Uterus (tissue), 4 donors: ENCODE measurements around the gene SLC39A11. TPM values are rescaled to one million over a fixed set of nuclear protein-coding genes. Genes with fewer than 3 reads are reported as not detected.
"Not testable (repeated sequence)": the region's sequence is repeated elsewhere in the genome, so short reads cannot be mapped to it uniquely, and the experiment has no call there.

ENCODE experiments used
- DNase-seq, 2 donors: peaks; one replicate each; pipeline ENCODE4 v3.0.0-alpha.2; 2019 to 2020
- H3K27ac ChIP-seq, 2 donors: fragments of 200-600 bp; sonication (generic); 1 replicate in 1 of 2; 2 replicates in 1 of 2; pipeline ENCODE4 v1.5.1; 2016 to 2018
- H3K27me3 ChIP-seq, 2 donors: fragments of 200-600 bp; sonication (generic); one replicate each; pipeline ENCODE4 v1.5.1; 2018 to 2019; ENCODE audit warnings: control low read depth in 1 of 2
- H3K36me3 ChIP-seq, 2 donors: fragments of 200-600 bp; sonication (generic); one replicate each; pipeline ENCODE4 v1.5.1; 2019; ENCODE audit warnings: control low read depth in 1 of 2
- H3K4me1 ChIP-seq, 2 donors: fragments of 200-600 bp; sonication (generic); one replicate each; pipeline ENCODE4 v1.5.1; 2018 to 2019; ENCODE audit warnings: control low read depth in 1 of 2
- H3K4me3 ChIP-seq, 2 donors: fragments of 200-600 bp; sonication (generic); 1 replicate in 1 of 2; 2 replicates in 1 of 2; pipeline ENCODE4 v1.5.1; 2018 to 2019; ENCODE audit warnings: mild to moderate bottlenecking in 1 of 2
- H3K9me3 ChIP-seq, 2 donors: fragments of 200-600 bp; sonication (generic); one replicate each; pipeline ENCODE4 v1.5.1; 2019; ENCODE audit warnings: control low read depth in 1 of 2
- CTCF ChIP-seq, 4 experiments: fragments of 200-600 bp in 2 of 4; fragments of 450-650 bp in 2 of 4; sonication (generic) in 2 of 4; IDR thresholded peaks; one replicate each; pipeline ENCODE4 v1.5.1; 2016 to 2019; ENCODE audit warnings: antibody characterized with exemption in 4 of 4, mild to moderate bottlenecking in 2 of 4, moderate library complexity in 1 of 4
- POLR2A ChIP-seq, 2 donors: fragments of 450-650 bp; IDR thresholded peaks; one replicate each; pipeline ENCODE4 v1.6.1; 2016; ENCODE audit warnings: antibody characterized with exemption in 2 of 2, mild to moderate bottlenecking in 1 of 2, moderate library complexity in 1 of 2
- intact Hi-C: fragments of 100-400 bp; cut with DNase I; formaldehyde crosslinking; loops from one replicate; pipeline ENCODE4 v1.15.1; 2023; ENCODE audit warnings: low total_unique reads
- total RNA-seq, 4 donors: library from RNA; depleted of rRNA in 3 of 4; stranded (reverse); fragments of >200 nt in 3 of 4; gene quantifications; one replicate each; pipeline versions ENCODE4 v1.1.0 to v1.2.4, GENCODE V29; 2014 to 2023
- donor health status: DM: yes; HTN: yes; CAD: no.

Gene SLC39A11
- total RNA-seq, 4 donors from 2014 or later = 5.4 to 56.2 (median 21.0) TPM

GRCh38 chr17:72763981-72764380 is 328.5 kb downstream of the SLC39A11 start:
- Histone ChIP-seq H3K27me3 (no peaks in the 10 kb centered on the region), H3K4me1 (no peaks in the 10 kb centered on the region), H3K4me3 (no peak overlapping the region), H3K9me3 (peaks cover 0 to 4% of the 10 kb centered on the region in 2 donors), H3K27ac (no peak overlapping the region), H3K36me3 (no peaks in the 10 kb centered on the region)
- intact Hi-C loops = no loop called here
- TF ChIP-seq CTCF (IDR thresholded peaks at IDR 0.05) (no peak), POLR2A (IDR thresholded peaks at IDR 0.05) (no peak)
- DNase-seq = no peak

- intact Hi-C loops, H3K9me3 ChIP-seq, H3K4me1 ChIP-seq, H3K27ac ChIP-seq, DNase-seq, H3K36me3 ChIP-seq, H3K27me3 ChIP-seq, H3K4me3 ChIP-seq: not testable (repeated sequence)
Observed at GRCh38 chr17:72761893-72762575, 330.5 kb downstream of the SLC39A11 start.

GRCh38 chr17:72761431-72761830 is 331.1 kb downstream of the SLC39A11 start:
- intact Hi-C loops = no loop called here
- no peaks in the 10 kb centered on the region for H3K9me3 ChIP-seq

GRCh38 chr17:72760368-72760767 is 332.1 kb downstream of the SLC39A11 start:
- no peak for TF ChIP-seq POLR2A (IDR thresholded peaks at IDR 0.05)
- TF ChIP-seq CTCF (IDR thresholded peaks at IDR 0.05) = no peak
- no peaks in the 10 kb centered on the region for H3K4me1 ChIP-seq
- no peaks in the 10 kb centered on the region for H3K27me3 ChIP-seq
- DNase-seq = no peak
- intact Hi-C loops = no loop called here
- no peak overlapping the region for H3K4me3 ChIP-seq
- no peaks in the 10 kb centered on the region for H3K36me3 ChIP-seq
- no peaks in the 10 kb centered on the region for H3K9me3 ChIP-seq
- H3K27ac ChIP-seq = no peak overlapping the region

More at GRCh38 chr17:72761431-72761830, 331.1 kb downstream of the SLC39A11 start:
- Histone ChIP-seq H3K4me1 (no peaks in the 10 kb centered on the region), H3K27ac (no peak overlapping the region), H3K36me3 (no peaks in the 10 kb centered on the region), H3K4me3 (no peak overlapping the region), H3K27me3 (no peaks in the 10 kb centered on the region)
- DNase-seq = no peak
- TF ChIP-seq POLR2A (IDR thresholded peaks at IDR 0.05) (no peak), CTCF (IDR thresholded peaks at IDR 0.05) (no peak)

GRCh38 chr17:72759301-72759700 is 333.2 kb downstream of the SLC39A11 start:
- intact Hi-C loops = no loop called here
- no peak for DNase-seq

More at GRCh38 chr17:72759301-72759700, 333.2 kb downstream of the SLC39A11 start:
- H3K9me3 ChIP-seq = no peaks in the 10 kb centered on the region
- H3K27ac ChIP-seq = no peak overlapping the region
- no peak overlapping the region for H3K4me3 ChIP-seq
- no peaks in the 10 kb centered on the region for H3K27me3 ChIP-seq
- no peaks in the 10 kb centered on the region for H3K4me1 ChIP-seq
- no peaks in the 10 kb centered on the region for H3K36me3 ChIP-seq
- no peak for TF ChIP-seq POLR2A (IDR thresholded peaks at IDR 0.05)
- no peak for TF ChIP-seq CTCF (IDR thresholded peaks at IDR 0.05)
